ENCODE measurements around the gene ATXN10. TPM values are rescaled to one million over a fixed set of nuclear protein-coding genes. Genes with fewer than 3 reads are reported as not detected.
"Not testable (repeated sequence)": the region's sequence is repeated elsewhere in the genome, so short reads cannot be mapped to it uniquely, and the experiment has no call there.

ATXN10 gene
- total RNA-seq, 1 experiment from 2014 or later = 176 TPM

DNA sequence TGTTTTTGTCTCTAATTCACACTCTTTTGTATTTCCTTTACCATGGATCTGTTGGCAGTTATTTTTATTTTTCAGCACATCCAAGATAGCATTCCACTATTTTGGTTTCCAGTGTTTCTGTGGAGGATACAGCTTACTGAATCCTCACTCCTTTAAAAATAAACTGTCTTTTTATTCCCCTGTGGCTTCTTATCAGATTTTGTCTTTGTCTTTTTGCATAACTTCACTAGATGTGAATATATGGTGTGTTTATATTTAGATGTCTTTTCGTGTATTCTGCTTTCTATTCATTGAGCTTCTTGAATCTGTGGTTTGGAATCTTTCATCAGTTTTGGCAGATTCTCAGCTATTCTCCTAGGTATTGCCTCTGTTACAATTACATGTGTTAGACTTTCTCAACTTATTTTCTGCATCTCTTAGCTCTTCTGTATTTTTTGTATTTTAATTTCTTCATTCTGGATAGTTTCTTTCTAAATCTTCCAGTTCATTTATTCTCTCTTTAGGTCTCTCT lies 7.4 kb upstream of the ATXN10 start:
- Histone ChIP-seq H3K36me3 (no peaks in the 10 kb centered on the region), H3K9me3 (peaks cover 2% of the 10 kb centered on the region; the same call in 1 of the 2 replicates), H3K4me3 (no peak overlapping the region), H3K27me3 (no peaks in the 10 kb centered on the region)
- DNase-seq = no peak

DNA sequence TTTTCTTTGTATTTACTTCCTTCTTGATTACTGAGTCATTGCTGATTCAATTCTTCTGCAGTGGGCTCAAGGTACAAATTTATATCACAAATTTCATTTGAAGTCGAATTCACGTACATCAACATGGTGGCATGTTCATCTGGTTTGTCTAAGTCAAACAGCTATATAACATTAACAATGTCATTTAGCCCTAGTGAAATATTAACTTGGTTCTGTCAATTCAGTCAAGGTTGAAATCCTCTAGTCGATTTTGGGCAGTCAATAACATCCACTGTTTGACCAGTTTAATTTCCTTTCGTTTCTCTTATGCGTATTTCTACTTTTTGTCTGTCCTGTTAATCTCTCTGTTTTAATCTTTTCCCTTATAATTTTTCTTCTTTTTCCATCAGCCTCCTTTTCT lies 4.1 kb upstream of the ATXN10 start:
- DNase-seq = no peak
- peaks cover 2% of the 10 kb centered on the region; the same call in 1 of the 2 replicates for H3K9me3 ChIP-seq
- no peak overlapping the region for H3K4me3 ChIP-seq
- H3K36me3 ChIP-seq = peaks cover 2% of the 10 kb centered on the region
- H3K27me3 ChIP-seq = no peaks in the 10 kb centered on the region

- H3K27me3 ChIP-seq, H3K4me3 ChIP-seq, H3K9me3 ChIP-seq, DNase-seq: not testable (repeated sequence)
- H3K36me3 ChIP-seq = peaks cover 24% of the 10 kb centered on the region
Observed at GRCh38 chr22:45670363-45670762, 1.3 kb upstream of the ATXN10 start.

DNA sequence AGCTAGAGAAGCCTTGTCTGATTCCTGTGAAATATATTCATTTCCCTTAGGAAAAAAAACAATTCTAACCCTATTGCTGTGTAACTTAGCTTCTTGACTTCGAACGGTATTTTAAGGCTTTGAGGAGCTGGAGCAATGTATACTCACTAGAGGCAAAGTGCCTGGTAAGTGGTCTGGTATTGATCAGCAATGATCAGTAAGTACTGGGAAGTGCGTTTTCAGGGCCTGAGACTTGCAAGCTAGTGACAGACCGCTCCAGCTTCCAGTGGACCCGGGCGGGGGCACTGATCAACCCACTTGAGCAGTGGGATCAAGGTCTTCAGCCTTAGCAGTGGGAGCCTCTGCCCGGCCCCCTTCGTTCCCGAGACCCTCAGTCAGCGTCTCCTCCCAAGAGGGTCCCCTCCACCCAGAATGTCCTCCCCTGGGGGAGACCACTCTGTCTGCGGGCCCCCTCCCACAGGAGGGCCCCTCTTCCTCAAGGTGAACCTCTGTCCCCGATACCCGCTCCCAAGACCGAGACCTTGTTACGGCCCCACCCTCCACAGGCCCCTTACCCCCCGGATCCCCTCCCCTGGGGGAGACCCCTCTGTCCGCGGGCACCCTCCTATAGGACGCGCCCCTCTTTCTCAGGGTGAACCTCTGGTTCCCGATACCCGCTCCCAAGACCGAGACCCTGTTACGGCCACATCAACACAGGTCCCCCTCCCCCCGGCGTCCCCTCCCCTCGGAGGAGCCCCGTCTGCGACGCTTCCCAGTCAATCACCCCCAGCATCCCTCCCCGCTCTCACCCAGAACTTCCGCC lies 452 bp upstream of the ATXN10 start:
- H3K27me3 ChIP-seq = no peaks in the 10 kb centered on the region
- peak overlapping the region; percentile 79 for H3K4me3 ChIP-seq
- H3K36me3 ChIP-seq = peaks cover 29% of the 10 kb centered on the region
- no peak for DNase-seq
- H3K9me3 ChIP-seq = no peaks in the 10 kb centered on the region

GRCh38 chr22:45672564-45673481 lies 1.2 kb downstream of the ATXN10 start:
- Histone ChIP-seq H3K36me3 (peaks cover 37% of the 10 kb centered on the region), H3K9me3 (no peaks in the 10 kb centered on the region), H3K27me3 (no peaks in the 10 kb centered on the region), H3K4me3 (peak overlapping the region; percentile 79)
- DNase-seq = no peak

- peak overlapping the region; percentile 79 for H3K4me3 ChIP-seq
- peaks cover 45% of the 10 kb centered on the region for H3K36me3 ChIP-seq
- no peaks in the 10 kb centered on the region for H3K27me3 ChIP-seq
- no peak for DNase-seq
- no peaks in the 10 kb centered on the region for H3K9me3 ChIP-seq
Observed at GRCh38 chr22:45673482-45674175, 2.0 kb downstream of the ATXN10 start.

DNA sequence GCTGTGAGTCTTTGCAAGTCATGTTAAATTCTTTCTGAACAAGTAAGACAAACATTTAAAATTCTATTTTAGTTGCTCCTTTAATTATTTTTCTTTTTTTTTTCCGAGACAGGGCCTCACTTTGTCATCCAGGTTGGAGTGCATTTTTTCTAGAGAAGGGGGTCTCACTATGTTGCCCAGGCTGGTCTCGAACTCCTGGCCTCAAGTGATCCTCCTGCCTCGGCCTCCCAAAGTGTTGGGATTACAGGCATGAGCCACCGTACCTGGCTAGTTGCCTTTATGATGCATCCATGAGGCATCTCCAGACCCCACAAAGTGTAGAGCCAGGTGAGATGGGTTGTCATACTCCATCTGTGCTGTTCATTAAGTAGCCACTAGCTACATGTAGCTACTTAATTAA lies 4.4 kb downstream of the ATXN10 start:
- Histone ChIP-seq H3K9me3 (no peaks in the 10 kb centered on the region), H3K27me3 (no peaks in the 10 kb centered on the region), H3K4me3 (no peak overlapping the region), H3K36me3 (peaks cover 45% of the 10 kb centered on the region)
- no peak for DNase-seq

GRCh38 chr22:45677063-45677462 lies 5.4 kb downstream of the ATXN10 start:
- no peak overlapping the region for H3K4me3 ChIP-seq
- peaks cover 51% of the 10 kb centered on the region for H3K36me3 ChIP-seq
- no peak for DNase-seq
- no peaks in the 10 kb centered on the region for H3K9me3 ChIP-seq
- no peaks in the 10 kb centered on the region for H3K27me3 ChIP-seq

GRCh38 chr22:45678961-45679912 lies 7.6 kb downstream of the ATXN10 start:
- Histone ChIP-seq H3K4me3 (no peak overlapping the region), H3K27me3 (no peaks in the 10 kb centered on the region), H3K9me3 (no peaks in the 10 kb centered on the region), H3K36me3 (peaks cover 45% of the 10 kb centered on the region)
- peak; percentile 72 for DNase-seq

GRCh38 chr22:45680932-45681700 lies 9.5 kb downstream of the ATXN10 start:
- Histone ChIP-seq H3K27me3 (no peaks in the 10 kb centered on the region), H3K36me3 (peaks cover 41% of the 10 kb centered on the region), H3K9me3 (no peaks in the 10 kb centered on the region), H3K4me3 (no peak overlapping the region)
- no peak for DNase-seq

DNA sequence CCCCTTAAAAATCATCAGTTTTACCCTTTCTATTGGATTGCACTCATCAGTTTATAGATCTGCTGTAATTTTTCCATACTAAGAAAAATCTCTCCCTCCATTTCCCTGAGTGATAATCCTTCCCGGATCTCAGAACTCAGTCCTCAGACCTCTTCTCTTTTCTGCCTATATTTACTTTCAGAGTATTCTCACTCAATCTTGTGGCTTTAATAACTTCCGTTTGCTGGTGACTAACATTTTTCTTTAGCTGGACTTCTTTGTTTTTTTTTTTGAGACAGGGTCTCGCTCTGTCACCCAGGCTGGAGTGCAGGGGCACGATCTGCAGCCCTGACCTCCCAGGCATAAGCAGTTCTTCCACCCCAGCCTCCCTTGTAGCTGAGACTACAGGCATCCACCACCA lies 10.4 kb downstream of the ATXN10 start:
- Histone ChIP-seq H3K4me3 (no peak overlapping the region), H3K36me3 (peaks cover 34% of the 10 kb centered on the region), H3K9me3 (no peaks in the 10 kb centered on the region), H3K27me3 (no peaks in the 10 kb centered on the region)
- DNase-seq = no peak

DNA sequence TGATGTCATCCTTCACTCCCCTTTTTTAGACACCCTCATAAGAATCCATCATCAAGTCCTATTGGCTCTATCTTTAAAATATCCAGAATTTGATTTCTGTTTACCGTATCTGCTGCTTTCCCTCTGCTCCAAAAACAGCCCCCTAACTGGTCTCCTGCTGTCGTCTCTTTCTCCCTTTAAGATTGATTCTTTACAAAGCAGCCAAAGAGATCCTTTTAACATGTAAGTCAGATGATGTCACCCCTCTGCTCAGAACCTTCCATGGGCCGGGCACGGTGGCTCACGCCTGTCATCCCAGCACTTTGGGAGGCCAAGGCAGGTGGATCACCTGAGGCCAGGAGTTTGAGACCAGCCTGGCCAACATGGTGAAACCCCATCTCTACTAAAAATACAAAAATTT lies 11.1 kb downstream of the ATXN10 start:
- not testable (repeated sequence) for H3K4me3 ChIP-seq, DNase-seq, H3K9me3 ChIP-seq, H3K27me3 ChIP-seq
- peaks cover 36% of the 10 kb centered on the region for H3K36me3 ChIP-seq

DNA sequence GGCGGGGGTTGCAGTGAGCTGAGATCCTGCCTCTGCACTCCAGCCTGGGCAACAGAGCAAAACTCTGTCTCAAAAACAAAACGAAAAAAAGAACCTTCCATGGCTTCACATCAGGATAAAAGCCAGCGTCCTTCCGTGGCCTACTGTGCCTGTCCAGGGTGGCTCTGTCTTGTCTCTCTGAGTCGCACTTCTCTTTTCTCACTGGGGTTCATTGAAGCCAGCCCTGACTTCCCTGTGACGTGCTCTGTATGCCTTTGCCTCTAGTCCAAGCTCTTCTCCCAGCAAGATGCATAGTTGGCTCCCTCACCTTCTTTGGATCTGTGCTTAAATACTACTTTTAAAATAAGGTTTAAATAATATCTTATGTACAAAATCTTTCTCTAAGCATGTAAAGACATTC lies 11.6 kb downstream of the ATXN10 start:
- Histone ChIP-seq H3K27me3 (no peaks in the 10 kb centered on the region), H3K36me3 (peaks cover 32% of the 10 kb centered on the region), H3K4me3 (no peak overlapping the region), H3K9me3 (no peaks in the 10 kb centered on the region)
- no peak for DNase-seq

GRCh38 chr22:45683680-45684079 lies 12.0 kb downstream of the ATXN10 start:
- H3K36me3 ChIP-seq = peaks cover 28% of the 10 kb centered on the region
- DNase-seq = no peak
- H3K9me3 ChIP-seq = no peaks in the 10 kb centered on the region
- H3K27me3 ChIP-seq = no peaks in the 10 kb centered on the region
- no peak overlapping the region for H3K4me3 ChIP-seq

- Histone ChIP-seq H3K36me3 (peaks cover 28% of the 10 kb centered on the region), H3K27me3 (no peaks in the 10 kb centered on the region), H3K4me3 (no peak overlapping the region), H3K9me3 (no peaks in the 10 kb centered on the region)
- peak; percentile 44 for DNase-seq
Observed at GRCh38 chr22:45684169-45684568, 12.5 kb downstream of the ATXN10 start.

Data from MG63 (cell line).